Stomach (tissue), 4 donors: ENCODE results near the gene GALP.

Experiments used
- POLR2A ChIP-seq, 4 donors: fragments of 450-650 bp; IDR thresholded peaks; one replicate each; pipeline ENCODE4 v1.6.1; 2016; ENCODE audit warnings: antibody characterized with exemption in 4 of 4, control low read depth in 2 of 4, mild to moderate bottlenecking in 1 of 4, moderate library complexity in 1 of 4
- TF ChIP-seq, protein P1 (sequence below), 7 experiments: fragments of 450-650 bp in 4 of 7; fragments of 200-600 bp in 3 of 7; sonication (generic) in 3 of 7; IDR thresholded peaks; one replicate each; pipeline ENCODE4 v1.5.1; 2016 to 2019; ENCODE audit warnings: antibody characterized with exemption in 7 of 7, control low read depth in 2 of 7, mild to moderate bottlenecking in 1 of 7

DNA sequence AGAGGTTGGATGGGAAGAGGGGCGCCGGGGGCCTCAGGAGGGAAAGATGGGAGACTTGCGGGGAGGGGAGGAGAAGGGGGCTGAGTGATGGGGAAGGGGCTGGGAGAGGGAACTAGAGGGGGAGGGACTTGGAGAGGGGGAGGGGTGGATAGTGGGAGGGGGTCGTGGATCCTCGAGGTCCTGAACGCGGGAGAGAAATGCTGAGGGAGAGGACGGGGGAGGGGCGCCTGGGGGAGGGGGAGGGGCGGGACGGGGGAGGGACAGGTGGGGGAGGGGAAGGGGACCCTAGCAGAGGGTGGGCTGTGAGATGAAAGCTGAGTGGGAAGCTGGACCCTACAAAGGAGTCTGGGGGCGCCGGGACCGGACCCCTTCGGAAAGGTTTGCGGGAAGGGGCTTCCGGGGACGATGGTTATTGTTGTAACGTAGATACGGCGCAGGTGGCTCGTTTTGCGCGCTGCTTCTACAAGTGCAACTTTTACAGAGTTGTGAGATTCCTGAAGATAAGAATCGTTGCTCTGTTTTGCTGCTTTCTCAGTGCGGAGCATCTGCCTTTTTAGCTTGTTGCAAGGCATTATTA is 34.3 kb upstream of the GALP start:
- no peak for TF ChIP-seq POLR2A (IDR thresholded peaks at IDR 0.05)
- TF ChIP-seq, protein P1, sequence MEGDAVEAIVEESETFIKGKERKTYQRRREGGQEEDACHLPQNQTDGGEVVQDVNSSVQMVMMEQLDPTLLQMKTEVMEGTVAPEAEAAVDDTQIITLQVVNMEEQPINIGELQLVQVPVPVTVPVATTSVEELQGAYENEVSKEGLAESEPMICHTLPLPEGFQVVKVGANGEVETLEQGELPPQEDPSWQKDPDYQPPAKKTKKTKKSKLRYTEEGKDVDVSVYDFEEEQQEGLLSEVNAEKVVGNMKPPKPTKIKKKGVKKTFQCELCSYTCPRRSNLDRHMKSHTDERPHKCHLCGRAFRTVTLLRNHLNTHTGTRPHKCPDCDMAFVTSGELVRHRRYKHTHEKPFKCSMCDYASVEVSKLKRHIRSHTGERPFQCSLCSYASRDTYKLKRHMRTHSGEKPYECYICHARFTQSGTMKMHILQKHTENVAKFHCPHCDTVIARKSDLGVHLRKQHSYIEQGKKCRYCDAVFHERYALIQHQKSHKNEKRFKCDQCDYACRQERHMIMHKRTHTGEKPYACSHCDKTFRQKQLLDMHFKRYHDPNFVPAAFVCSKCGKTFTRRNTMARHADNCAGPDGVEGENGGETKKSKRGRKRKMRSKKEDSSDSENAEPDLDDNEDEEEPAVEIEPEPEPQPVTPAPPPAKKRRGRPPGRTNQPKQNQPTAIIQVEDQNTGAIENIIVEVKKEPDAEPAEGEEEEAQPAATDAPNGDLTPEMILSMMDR (IDR thresholded peaks at IDR 0.05), result no peak
